Stimulated activated CD4-positive, alpha-beta T cell treated with anti-CD3 and anti-CD28 coated beads, TNF-alpha, amount 100 ng/mL, for 1 hour (primary cell): ENCODE measurements around the gene SEMA7A.
"Not testable (repeated sequence)": the region's sequence is repeated elsewhere in the genome, so short reads cannot be mapped to it uniquely, and the experiment has no call there.

Experiments used
- DNase-seq, 3 donors: peaks; one replicate each; pipeline ENCODE4 v3.0.0-alpha.2; 2020; ENCODE audit warnings: low read depth in 3 of 3, low spot score in 1 of 3

The SEMA7A gene

DNA sequence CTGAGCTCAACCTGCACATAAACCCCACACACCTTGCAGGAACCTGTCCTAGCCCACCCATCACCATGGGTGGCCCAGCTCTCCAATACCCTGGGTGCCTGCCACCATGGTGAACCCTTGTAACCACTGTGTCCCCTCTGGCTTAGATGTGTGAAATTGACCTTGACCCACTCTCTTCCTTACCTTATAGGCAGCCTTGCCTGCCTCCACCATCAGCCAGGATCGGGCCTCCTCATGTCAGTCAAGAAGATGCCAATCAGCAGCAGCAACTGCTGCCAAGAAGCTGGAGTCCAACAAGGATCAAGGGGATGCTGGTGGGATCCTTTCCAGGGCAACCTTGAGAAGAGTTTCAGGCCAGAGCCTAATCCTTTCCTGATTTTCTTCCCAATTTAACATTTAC, 57.5 kb downstream of the SEMA7A start:
- no peak for DNase-seq

DNA sequence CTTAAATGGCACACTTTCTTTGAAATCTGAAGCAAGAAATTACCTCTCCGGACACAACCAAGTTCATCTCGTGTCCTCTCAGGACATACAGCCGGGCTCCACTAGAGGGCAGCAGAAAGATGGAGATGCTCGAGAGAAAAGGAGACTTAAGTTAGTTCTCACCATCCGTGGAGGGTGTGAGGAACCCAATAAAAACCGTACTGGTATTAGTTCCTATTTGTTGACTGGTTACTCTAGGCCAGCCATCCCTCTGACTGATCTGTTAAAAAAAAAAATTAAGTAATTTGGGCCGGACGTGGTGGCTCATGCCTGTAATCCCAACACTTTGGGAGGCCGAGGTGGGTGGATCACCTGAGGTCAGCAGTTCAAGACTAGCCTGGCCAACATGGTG, 58.5 kb downstream of the SEMA7A start:
- peak; percentile 56 to 76 (median 61) for DNase-seq

DNA sequence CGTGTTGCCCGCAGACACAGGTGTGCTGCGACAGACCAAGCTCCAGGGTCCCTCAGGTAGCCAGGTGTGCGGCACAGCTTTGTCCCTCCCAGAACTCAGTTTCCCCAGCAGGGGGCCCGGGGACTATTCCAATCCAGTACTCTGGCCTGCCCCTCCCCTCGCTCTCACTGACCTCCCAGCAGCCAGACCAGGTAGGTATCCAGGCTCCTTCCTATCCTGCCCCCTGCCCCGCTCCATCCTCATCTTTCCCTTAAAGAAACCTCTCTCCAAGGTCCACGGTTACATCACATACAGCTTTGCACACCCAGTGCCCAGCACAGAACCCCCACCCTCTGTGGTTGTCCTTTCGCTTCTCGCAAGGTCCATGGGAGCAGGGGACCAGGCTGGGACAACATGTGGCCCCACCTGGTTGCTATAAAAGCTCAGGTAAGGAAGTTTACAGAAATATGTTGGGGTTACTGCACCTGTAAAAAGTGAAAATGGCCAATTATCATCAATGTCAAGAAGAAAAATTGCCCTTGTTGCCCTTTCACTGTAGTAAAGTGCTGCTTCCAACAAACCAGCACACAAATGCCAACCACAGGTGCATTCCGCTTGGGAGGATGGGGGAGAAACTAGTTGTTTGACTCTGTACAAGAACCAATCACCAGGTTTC, 59.0 kb downstream of the SEMA7A start:
- DNase-seq, result no peak

DNA sequence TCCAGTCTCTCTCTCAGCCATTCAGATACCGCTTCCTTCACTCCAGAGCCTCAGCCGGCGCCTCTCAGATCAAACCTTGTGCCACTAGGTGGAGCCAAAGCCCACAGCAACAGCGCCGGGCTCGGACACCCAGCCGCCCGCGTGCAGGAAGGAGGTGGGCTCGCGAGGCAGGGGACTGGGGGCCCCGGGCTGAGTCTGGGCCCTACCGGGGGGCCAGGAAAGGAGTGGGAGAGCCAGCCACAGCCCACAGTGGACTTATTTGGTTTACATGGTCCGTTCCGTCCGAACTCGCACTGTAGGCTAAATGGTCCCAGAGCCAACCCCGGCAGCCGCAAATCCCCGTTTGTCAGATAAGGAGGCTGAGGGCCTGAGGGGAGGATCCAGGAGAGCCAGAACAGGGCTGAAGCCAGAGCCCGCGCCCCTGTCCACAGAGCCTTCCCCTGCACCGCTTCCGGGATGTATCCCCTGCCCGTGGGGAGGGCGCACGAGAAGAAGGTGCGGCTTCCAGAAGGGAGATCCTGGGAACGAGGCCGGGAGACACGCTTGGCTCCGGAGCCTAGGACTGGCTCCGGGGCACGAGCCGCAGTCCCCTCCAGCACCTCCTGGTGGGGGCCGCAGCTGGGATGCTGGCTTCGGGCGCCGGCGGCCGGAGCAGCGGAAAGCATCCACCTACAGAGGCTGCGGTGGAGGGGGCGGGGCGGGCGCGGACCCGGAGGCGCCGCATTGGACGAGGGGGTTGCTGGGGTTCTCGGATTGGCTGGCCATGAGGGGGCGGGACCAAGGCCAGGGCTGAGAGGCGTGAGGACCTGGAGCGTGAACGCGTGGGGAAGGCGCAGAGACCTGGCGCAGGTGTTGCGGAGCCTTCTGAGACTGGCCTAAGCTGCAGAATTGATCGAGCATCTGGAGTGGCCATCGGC, 59.8 kb downstream of the SEMA7A start:
- peak; percentile 86 to 93 (median 86) for DNase-seq

DNA sequence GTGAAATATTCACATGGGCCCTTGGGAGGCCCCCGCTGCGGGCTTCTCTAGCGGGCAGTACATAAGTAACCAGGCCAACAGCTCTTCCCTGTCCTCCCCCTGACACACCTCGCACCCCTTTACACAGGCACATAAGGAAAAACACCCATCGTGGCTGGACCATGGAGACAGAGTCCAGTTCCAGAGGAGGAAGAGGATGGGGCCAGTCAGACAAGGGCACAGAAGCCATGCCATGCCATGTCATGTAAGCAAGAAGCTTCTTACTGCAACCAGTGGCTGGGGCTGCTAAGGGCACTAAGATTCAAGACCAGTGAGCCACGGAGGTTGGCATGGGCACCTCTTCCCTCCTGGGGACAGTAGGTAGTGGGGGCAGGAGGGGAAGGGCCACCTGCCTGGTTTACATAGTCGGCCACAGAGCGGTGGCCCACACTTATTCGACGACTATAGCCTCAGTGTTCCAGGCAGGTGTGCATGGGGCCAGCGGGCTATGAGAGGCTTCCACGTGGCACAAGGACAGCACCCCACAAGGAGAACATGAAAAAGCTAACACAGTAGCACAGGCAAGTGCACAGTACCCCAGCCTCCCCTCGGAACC, 60.6 kb downstream of the SEMA7A start:
- no peak for DNase-seq

DNA sequence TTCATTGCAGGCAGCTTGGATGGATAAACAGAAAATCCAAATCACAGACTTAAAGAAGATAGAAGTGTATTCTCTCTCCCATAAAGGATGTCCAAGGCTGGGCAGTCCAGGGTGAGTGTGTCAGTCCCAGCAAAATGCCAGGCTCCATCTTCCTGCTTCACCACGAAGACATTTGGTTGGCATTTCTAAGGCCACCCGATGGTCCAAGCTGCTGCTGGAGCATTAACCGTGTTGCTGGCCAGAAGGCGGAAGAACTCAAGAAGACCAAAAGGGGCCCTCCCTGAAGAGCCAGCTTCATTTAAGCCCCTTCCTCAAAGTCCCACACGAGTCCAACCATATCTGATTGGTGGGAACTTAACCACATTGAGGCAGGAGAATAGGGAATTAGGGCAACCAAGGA, 63.3 kb downstream of the SEMA7A start:
- DNase-seq, result no peak

DNA sequence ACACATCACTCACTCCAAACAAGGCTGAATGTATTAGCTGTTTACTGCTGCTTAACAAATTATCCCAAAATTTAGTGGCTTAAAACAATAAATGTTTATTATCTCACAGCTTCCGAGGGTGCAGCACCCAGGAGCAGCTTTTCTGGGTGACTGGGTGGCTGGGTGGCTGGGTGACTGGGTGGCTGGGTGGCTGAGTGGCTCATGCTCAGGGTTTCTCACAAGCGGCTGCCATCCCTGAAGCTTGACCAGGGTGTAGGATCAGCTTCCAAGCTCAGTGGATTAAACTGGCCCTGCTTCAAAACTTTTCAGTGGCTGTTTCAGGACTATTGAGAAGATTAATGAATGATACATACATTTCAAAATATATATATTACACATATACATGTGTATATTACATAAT, 64.0 kb downstream of the SEMA7A start:
- DNase-seq, result no peak

DNA sequence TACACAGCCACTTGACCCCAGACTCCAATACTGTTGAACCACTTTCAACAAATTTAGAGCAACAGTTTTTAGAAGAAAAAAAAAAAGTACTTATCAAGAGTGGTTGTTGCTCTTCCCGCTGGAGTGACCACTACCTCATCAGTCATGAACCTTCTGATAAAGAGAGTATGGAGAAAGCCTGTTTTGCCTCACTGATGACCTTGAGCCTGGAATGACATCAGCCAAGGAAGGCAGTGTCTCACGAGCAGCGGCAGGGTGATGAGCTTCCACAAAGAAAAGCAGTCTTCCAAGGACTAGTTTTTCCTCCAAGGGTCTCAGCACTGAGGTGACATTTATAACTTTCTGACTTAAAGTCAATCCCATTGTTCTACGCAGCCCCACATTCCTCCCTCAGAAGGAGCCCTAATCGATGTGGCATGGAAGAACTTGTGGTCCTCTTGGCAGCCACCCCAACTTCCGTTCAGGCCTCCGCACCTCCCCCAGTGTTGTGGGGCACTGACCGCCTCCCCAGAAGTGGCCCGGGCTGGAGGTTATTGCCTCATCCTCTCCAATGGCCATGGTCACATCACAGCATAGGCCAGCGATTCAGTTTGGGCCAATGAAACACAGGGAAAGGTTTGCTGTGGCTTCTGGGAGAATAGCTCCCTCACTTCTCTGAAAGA, 64.5 kb downstream of the SEMA7A start:
- no peak for DNase-seq

DNA sequence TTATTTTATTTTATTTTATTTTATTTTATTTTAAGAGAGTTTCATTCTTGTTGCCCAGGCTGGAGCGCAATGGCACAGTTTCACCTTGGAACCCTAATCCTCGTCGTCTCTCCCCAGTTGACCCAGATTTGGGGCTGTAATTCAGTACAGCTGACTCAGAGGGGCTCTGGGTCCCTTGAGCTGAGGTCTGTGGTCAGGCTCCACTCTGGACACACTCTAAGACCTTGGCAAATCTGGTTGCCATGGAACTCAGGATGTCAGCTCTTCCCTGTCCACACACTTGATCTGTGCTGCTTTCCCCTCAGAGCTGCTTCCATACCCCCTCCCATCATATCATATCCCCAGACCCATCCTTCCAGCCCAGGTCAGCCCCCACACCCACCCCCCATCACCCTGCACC, 65.6 kb downstream of the SEMA7A start:
- DNase-seq, result no peak

DNA sequence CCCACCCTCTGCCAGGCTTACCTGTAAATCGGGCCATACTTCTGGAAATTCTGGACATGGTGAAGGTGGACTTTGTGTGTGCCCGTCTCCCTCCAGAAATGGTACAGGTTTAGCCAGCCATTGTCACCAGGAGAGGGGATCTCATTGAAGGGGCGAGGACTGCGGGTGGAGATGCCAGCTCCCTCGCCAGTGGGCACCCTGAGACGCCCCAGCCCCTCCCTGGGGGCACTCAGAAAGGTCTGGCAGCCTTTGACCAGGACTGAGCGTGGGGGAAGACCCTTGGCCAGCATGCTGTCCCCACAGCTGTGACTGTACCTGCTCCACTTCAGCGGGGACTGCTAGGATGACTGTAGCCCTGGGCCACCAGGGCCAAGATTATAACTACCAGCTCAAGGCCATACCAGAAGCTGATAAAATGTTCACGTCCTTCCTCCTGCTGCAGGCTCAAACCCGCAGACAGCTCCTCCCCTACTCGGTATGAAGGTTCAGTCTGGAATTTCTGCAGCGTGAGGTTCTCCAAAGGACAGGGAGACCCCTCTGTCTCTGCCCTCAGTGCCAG, 66.4 kb downstream of the SEMA7A start, which contains the start of gene CYP11A1:
Gene CYP11A1 (minus strand): TSS at position 351 of the 559 bp plus-strand sequence. CDS start 61 bp downstream, at position 290.
- DNase-seq, result no peak

DNA sequence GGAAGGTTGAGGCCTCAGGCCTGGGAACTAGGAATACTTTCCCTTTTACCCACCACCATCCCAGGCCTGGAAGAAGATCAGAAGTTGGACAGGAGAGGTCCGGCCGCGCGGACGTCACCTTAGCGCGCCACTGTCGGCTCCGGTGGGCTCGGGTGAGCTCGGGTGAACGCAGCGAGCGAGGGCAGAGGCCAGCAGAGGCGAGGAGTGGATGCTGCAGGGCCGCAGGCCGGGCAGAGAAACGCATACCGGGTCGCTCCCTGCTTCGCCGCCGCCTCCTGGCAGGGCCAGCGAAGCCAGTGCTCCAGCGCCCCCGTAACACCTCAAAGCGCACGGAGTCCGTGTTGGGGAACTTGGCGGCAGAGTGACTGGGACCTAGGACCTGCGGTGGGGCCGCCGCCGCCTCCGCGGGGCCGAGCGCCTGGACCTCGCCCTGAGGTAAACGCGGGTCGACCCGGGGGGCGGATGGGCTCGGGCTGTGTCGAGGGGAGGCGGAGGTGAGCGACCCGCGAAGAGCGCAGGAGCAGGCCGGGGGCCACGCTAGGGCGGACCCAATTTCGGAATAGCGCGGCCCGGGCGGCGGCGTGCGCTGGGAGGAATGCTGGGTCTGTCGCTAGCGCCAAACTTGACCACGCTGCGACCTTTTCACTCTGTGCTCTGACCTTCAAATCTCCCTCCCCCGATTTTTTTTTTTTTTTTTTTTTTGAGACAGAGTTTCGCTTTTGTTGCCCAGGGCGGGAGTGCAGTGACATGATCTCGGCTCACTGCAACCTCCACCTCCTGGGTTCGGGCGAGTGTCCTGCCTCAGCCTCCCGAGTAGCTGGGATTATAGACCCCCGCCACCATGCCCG, 67.9 kb downstream of the SEMA7A start:
- no peak for DNase-seq

DNA sequence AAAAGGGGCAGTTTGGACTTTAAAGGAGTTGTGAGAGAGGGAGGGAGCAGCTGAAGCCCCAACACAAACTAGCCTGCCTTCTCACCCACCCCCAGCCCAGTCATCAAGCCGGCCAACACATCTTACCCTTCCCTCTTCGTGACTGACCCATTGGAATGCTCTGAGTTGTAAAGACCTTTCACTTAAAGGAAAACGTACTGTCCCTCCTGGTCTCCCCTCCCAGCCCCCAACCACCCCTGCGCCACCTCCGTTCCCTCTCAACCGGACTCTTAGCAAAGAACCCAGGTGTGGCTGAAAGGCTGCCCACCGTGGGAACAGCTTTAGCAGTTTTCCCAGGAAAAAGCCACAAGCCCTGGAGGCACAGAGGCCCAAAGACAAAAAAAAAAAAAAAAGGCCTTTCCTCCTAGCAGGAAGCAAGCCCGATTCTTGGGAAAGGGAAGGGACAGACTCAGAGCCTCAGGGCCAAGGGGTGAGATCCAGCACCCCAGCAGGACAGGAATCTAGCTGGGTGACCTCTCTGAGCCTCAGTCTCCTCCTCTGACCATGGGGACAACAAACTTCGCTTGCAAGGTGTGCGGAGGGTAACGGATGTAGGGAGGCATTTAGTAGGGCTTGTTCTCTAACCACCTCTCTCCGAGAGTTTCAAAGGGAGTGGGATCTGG, 68.7 kb downstream of the SEMA7A start:
- no peak for DNase-seq

DNA sequence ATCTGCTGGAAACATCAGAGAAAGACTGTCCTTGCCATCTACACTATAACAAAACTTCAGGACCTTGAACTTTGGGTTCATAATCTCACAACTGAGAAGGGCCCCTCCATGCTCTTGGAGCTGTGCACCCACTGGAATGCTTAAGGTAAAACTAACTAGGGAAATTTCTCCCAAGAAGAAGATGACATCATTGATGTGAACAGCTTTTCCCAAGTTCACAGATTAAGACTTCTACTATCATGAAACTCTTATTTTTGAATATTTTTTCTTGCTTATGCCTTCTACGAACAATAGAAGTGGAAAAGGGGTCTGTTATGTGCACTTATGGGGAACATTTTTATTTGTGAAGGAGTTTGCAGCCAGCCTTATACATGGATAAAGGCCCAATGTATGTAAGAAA, 71.3 kb downstream of the SEMA7A start:
- DNase-seq, result no peak

DNA sequence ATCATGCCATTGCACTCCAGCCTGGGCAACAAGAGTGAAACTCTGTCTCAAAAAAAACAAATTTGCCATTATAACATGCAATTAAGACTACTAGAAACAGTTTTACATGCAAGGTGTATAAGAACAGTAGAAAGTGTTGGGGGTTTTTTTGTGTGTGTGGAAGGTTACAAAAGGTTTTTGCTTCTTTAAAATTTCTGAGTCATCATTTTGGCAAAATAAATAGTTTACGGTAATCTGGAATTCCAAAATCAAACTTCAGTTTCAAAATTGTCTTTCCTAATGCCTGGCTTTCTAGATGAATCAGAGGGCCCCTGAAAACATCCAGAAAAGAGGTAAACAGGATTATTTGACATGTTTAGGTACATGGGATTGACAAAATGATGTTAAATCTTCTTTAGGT, 72.9 kb downstream of the SEMA7A start:
- DNase-seq, result not testable (repeated sequence)

DNA sequence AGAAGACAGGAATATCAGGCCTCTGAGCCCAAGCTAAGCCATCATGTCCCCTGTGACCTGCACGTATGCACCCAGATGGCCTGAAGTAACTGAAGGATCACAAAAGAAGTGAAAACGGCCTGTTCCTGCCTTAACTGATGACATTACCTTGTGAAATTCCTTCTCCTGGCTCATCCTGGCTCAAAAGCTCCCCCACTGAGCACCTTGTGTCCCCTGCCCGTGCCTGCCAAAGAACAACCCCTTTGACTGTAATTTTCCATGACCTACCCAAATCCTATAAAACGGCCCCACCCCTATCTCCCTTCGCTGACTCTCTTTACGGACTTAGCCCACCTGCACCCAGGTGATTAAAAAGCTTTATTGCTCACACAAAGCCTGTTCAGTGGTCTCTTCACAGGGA, 74.4 kb downstream of the SEMA7A start:
- DNase-seq, result not testable (repeated sequence)
